Right lobe of liver (tissue), 4 donors: ENCODE measurements around the gene VMP1.

Experiments
- CTCF ChIP-seq, 4 donors: fragments of 200-600 bp in 3 of 4; fragments of 450-650 bp in 1 of 4; IDR thresholded peaks; one replicate each; pipeline versions ENCODE4 v1.5.1 to v1.8.0; 2016 to 2022; ENCODE audit warnings: antibody characterized with exemption in 4 of 4, mild to moderate bottlenecking in 2 of 4
- POLR2A ChIP-seq: fragments of 450-650 bp; IDR thresholded peaks from one replicate; pipeline ENCODE4 v1.6.1; 2017; ENCODE audit warnings: antibody characterized with exemption, mild to moderate bottlenecking
- donor health status: DM: no; HTN: no; CAD: no.
- donor health status: DM: no; HTN: no; CAD: no.
- donor health status: DM: no; HTN: yes; CAD: no.

DNA sequence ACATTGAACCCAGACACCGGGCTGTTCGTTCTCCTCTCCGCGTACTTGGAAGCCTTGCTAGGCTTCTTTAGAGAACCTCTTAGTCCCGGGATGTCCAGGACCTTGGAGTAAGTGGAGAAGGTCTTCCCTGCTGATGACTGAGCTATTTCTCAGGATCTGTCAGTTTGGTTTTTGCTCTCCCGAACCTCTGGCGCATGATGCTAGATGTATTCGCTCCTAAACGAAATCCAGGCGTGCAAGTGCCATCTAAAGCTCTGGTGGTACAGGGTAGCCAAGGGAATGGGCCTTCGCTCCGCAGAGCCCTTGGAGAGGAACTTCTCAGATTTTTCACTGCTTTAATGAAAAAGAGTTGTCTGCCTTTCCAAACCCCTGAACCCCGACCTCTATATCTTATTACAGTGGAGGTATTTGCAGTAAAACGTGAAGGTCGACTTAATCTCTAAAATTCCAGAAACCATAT, 547 bp downstream of the VMP1 start:
- TF ChIP-seq POLR2A: no peak
- no peak for TF ChIP-seq CTCF (IDR thresholded peaks at IDR 0.05)
